ENCODE results near the gene HACD2.

- TF ChIP-seq EZH2 (IDR thresholded peaks at IDR 0.05) (no peak), POLR2AphosphoS5 (IDR thresholded peaks at IDR 0.05; ENCODE audit: borderline replicate concordance, low read depth, low read length) (no peak)
Measured at GRCh38 chr3:123498761-123499160, 86.1 kb downstream of the HACD2 start.

All from SK-N-MC (cell line).